Peyer's patch (tissue), 4 donors: ENCODE results near the gene WLS.

ENCODE experiments used
- CTCF ChIP-seq, 6 experiments: fragments of 450-650 bp in 4 of 6; fragments of 200-600 bp in 2 of 6; sonication (generic) in 1 of 6; IDR thresholded peaks; one replicate each; pipeline ENCODE4 v1.5.1; 2017 to 2019; ENCODE audit warnings: antibody characterized with exemption in 6 of 6, mild to moderate bottlenecking in 3 of 6, moderate library complexity in 1 of 6
- POLR2A ChIP-seq, 2 donors: fragments of 450-650 bp; IDR thresholded peaks; one replicate each; pipeline ENCODE4 v1.5.1; 2017; ENCODE audit warnings: antibody characterized with exemption in 2 of 2, mild to moderate bottlenecking in 2 of 2, moderate library complexity in 2 of 2

- TF ChIP-seq CTCF (IDR thresholded peaks at IDR 0.05) (no peak), POLR2A (IDR thresholded peaks at IDR 0.05) (no peak)
Measured at GRCh38 chr1:68173936-68174737, 58.2 kb downstream of the WLS start.
